CD14-positive monocyte (primary cell): Measurements from ENCODE around the gene AKR1C2. TPM values are rescaled to one million over a fixed set of nuclear protein-coding genes. Genes with fewer than 3 reads are reported as not detected.

ENCODE experiments used
- DNase-seq, 3 donors: peaks; one replicate each; pipeline ENCODE4 v3.0.0-alpha.2; 2011 to 2022
- H2AFZ ChIP-seq: 2 replicates; pipeline ENCODE4 v1.6.0; 2012; ENCODE audit warnings: mild to moderate bottlenecking, low read depth, low read length, inconsistent platforms; ENCODE audit not compliant: insufficient read depth, poor library complexity, severe bottlenecking
- H3K27ac ChIP-seq, 2 donors: 1 replicate in 1 of 2; 2 replicates in 1 of 2; pipeline ENCODE4 v1.5.1; 2012 to 2013; ENCODE audit warnings: low read length in 2 of 2, control low read depth in 1 of 2, inconsistent platforms in 1 of 2, low read depth in 1 of 2, mild to moderate bottlenecking in 1 of 2
- H3K27me3 ChIP-seq, 2 donors: one replicate each; pipeline versions ENCODE4 v1.6.0 to v1.6.1; 2011 to 2013; ENCODE audit warnings: low read length in 2 of 2; ENCODE audit not compliant: control insufficient read depth in 2 of 2, insufficient read depth in 2 of 2
- H3K36me3 ChIP-seq, 2 donors: replicated peaks in 1 of 2; 1 replicate in 1 of 2; 2 replicates in 1 of 2; pipeline versions ENCODE4 v1.5.1 to v1.6.1; 2012 to 2013; ENCODE audit warnings: low read length in 2 of 2, control low read depth in 1 of 2, inconsistent platforms in 1 of 2, mild to moderate bottlenecking in 1 of 2; ENCODE audit not compliant: insufficient read depth in 2 of 2, control insufficient read depth in 1 of 2
- H3K4me1 ChIP-seq, 2 donors: 1 replicate in 1 of 2; 2 replicates in 1 of 2; pipeline versions ENCODE4 v1.5.1 to v1.6.1; 2012 to 2013; ENCODE audit warnings: low read length in 2 of 2, control low read depth in 1 of 2, inconsistent platforms in 1 of 2, mild to moderate bottlenecking in 1 of 2, moderate library complexity in 1 of 2; ENCODE audit not compliant: insufficient read depth in 2 of 2, control insufficient read depth in 1 of 2
- H3K4me2 ChIP-seq: replicated peaks from 2 replicates; pipeline ENCODE3; 2012; ENCODE audit warnings: low read length, moderate library complexity, mild to moderate bottlenecking; ENCODE audit not compliant: poor library complexity, severe bottlenecking; ENCODE audit errors: extremely low read depth
- H3K4me3 ChIP-seq, 3 experiments: fragments of 200-600 bp in 1 of 3; sonication (generic) in 1 of 3; replicated peaks in 1 of 3; 1 replicate in 2 of 3; 2 replicates in 1 of 3; pipeline ENCODE4 v1.5.1; 2011 to 2013; ENCODE audit warnings: low read length in 3 of 3, mild to moderate bottlenecking in 3 of 3, control low read depth in 2 of 3, low read depth in 2 of 3, inconsistent platforms in 1 of 3, moderate library complexity in 1 of 3
- H3K79me2 ChIP-seq: 2 replicates; pipeline ENCODE4 v1.6.0; 2012; ENCODE audit warnings: mild to moderate bottlenecking, control low read depth, inconsistent platforms, low read length, moderate library complexity; ENCODE audit not compliant: insufficient read depth
- H3K9ac ChIP-seq: 2 replicates; pipeline ENCODE4 v1.6.0; 2017; ENCODE audit warnings: low read length, mild to moderate bottlenecking; ENCODE audit not compliant: insufficient read depth, poor library complexity, severe bottlenecking
- H3K9me3 ChIP-seq, 2 donors: replicated peaks in 1 of 2; 1 replicate in 1 of 2; 2 replicates in 1 of 2; pipeline versions ENCODE4 v1.5.1 to v1.6.1; 2012 to 2013; ENCODE audit warnings: low read length in 2 of 2, control low read depth in 1 of 2; ENCODE audit not compliant: control insufficient read depth in 1 of 2, insufficient read depth in 1 of 2
- H4K20me1 ChIP-seq: 2 replicates; pipeline ENCODE4 v1.6.0; 2012; ENCODE audit warnings: mild to moderate bottlenecking, low read length, control low read depth, moderate library complexity; ENCODE audit not compliant: insufficient read depth
- H3K27ac Mint-ChIP-seq, 7 donors: one replicate each; pipeline ENCODE4 v1.8.0; 2020; ENCODE audit warnings: mild to moderate bottlenecking in 7 of 7, mixed read lengths in 7 of 7, moderate library complexity in 6 of 7, inconsistent platforms in 2 of 7
- H3K27me3 Mint-ChIP-seq, 3 donors: one replicate each; pipeline ENCODE4 v1.8.0; 2021 to 2022; ENCODE audit warnings: low read depth in 3 of 3, mild to moderate bottlenecking in 3 of 3, mixed read lengths in 3 of 3, moderate library complexity in 3 of 3, inconsistent platforms in 1 of 3
- H3K36me3 Mint-ChIP-seq, 2 donors: one replicate each; pipeline ENCODE4 v1.8.0; 2020; ENCODE audit warnings: mixed read lengths in 2 of 2, inconsistent platforms in 1 of 2, mild to moderate bottlenecking in 1 of 2
- H3K4me1 Mint-ChIP-seq: one replicate; pipeline ENCODE4 v1.8.0; 2020; ENCODE audit warnings: mild to moderate bottlenecking, mixed read lengths
- H3K4me3 Mint-ChIP-seq, 2 donors: one replicate each; pipeline ENCODE4 v1.8.0; 2020; ENCODE audit warnings: mild to moderate bottlenecking in 2 of 2, mixed read lengths in 2 of 2, moderate library complexity in 1 of 2
- H3K9me3 Mint-ChIP-seq, 7 donors: one replicate each; pipeline ENCODE4 v1.8.0; 2020 to 2022; ENCODE audit warnings: mixed read lengths in 7 of 7, mild to moderate bottlenecking in 6 of 7, moderate library complexity in 6 of 7, inconsistent platforms in 2 of 7
- CTCF ChIP-seq: fragments of 200-600 bp; IDR thresholded peaks from one replicate; pipeline ENCODE4 v1.8.0; 2022; ENCODE audit warnings: antibody characterized with exemption, mild to moderate bottlenecking
- WGBS: methylation state at CpG from one replicate; pipeline ENCODE4 v1.1.5; 2013; ENCODE audit warnings: missing lambda C conversion rate; ENCODE audit not compliant: insufficient coverage; 5-methylcytosine and 5-hydroxymethylcytosine counted together
- intact Hi-C, 2 donors: fragments of 100-400 bp; cut with micrococcal nuclease; formaldehyde crosslinking; loops; one replicate each; pipeline versions ENCODE4 v1.15.0 to v1.15.1; 2023
- polyA plus RNA-seq, 3 donors: library from polyadenylated mRNA; depleted of rRNA in 1 of 3; unstranded in 2 of 3; stranded (reverse) in 1 of 3; fragments of 300-500 nt in 2 of 3; fragments of >200 nt in 1 of 3; fragmentation: Illumina TruSeq in 2 of 3; gene quantifications; 1 replicate in 2 of 3; 2 replicates in 1 of 3; pipeline ENCODE4 v1.2.3, GENCODE V29; 2012 to 2021

The AKR1C2 gene
- polyA plus RNA-seq, 3 donors: 0.13 TPM; not detected in 2

GRCh38 chr10:5038101-5038500, 34.4 kb upstream of the AKR1C2 start:
- WGBS: 100% methylated on average over 1 of the region's 2 CpGs
- Mint-ChIP-seq H3K4me1 (peaks cover 7% of the 10 kb centered on the region), H3K9me3 (peaks cover 8 to 35% (median 17%) of the 10 kb centered on the region in 7 donors)

GRCh38 chr10:5036511-5036910, 32.9 kb upstream of the AKR1C2 start:
- H3K4me1 Mint-ChIP-seq: peaks cover 6% of the 10 kb centered on the region
- no peak for TF ChIP-seq CTCF
- DNase-seq: no peak
- H3K9me3 Mint-ChIP-seq: peaks cover 10 to 39% (median 24%) of the 10 kb centered on the region in 7 donors
- peaks cover 0 to 1% (median 0%) of the 10 kb centered on the region in 3 donors for H3K27me3 Mint-ChIP-seq
- no peaks in the 10 kb centered on the region for H3K36me3 Mint-ChIP-seq
- no peak overlapping the region for H3K27ac ChIP-seq
- intact Hi-C loops: no loop called here
- H3K4me3 ChIP-seq: no peak overlapping the region
- no peaks in the 10 kb centered on the region for H3K36me3 ChIP-seq
- H3K79me2 ChIP-seq: no peaks in the 10 kb centered on the region
- H2AFZ ChIP-seq: no peak overlapping the region
- H3K27me3 ChIP-seq: no peaks in the 10 kb centered on the region
- no peaks in the 10 kb centered on the region for H3K4me1 ChIP-seq
- no CpG with 5 or more reads among the region's 2 CpGs for WGBS
- peaks cover 21 to 28% of the 10 kb centered on the region in 2 donors for H3K9me3 ChIP-seq
- H3K4me2 ChIP-seq: no peak overlapping the region
- no peak overlapping the region for H3K9ac ChIP-seq
- no peaks in the 10 kb centered on the region for H4K20me1 ChIP-seq
- no peak overlapping the region for H3K4me3 Mint-ChIP-seq
- H3K27ac Mint-ChIP-seq: no peak overlapping the region

More at GRCh38 chr10:5038101-5038500, 34.4 kb upstream of the AKR1C2 start:
- Mint-ChIP-seq H3K36me3 (no peaks in the 10 kb centered on the region), H3K4me3 (no peak overlapping the region), H3K27ac (no peak overlapping the region), H3K27me3 (peaks cover 0 to 1% (median 0%) of the 10 kb centered on the region in 3 donors)
- no peak overlapping the region for H3K4me2 ChIP-seq
- H3K9me3 ChIP-seq: peaks cover 16% of the 10 kb centered on the region in 2 donors
- H4K20me1 ChIP-seq: no peaks in the 10 kb centered on the region
- TF ChIP-seq CTCF: no peak
- no peaks in the 10 kb centered on the region for H3K36me3 ChIP-seq
- intact Hi-C loops: no loop called here
- no peaks in the 10 kb centered on the region for H3K4me1 ChIP-seq
- H3K9ac ChIP-seq: no peak overlapping the region
- no peak for DNase-seq
- H3K27me3 ChIP-seq: no peaks in the 10 kb centered on the region
- no peak overlapping the region for H3K4me3 ChIP-seq
- no peak overlapping the region for H2AFZ ChIP-seq
- no peak overlapping the region for H3K27ac ChIP-seq
- no peaks in the 10 kb centered on the region for H3K79me2 ChIP-seq
